ENCODE data around the gene AQP3.

Gene AQP3

DNA sequence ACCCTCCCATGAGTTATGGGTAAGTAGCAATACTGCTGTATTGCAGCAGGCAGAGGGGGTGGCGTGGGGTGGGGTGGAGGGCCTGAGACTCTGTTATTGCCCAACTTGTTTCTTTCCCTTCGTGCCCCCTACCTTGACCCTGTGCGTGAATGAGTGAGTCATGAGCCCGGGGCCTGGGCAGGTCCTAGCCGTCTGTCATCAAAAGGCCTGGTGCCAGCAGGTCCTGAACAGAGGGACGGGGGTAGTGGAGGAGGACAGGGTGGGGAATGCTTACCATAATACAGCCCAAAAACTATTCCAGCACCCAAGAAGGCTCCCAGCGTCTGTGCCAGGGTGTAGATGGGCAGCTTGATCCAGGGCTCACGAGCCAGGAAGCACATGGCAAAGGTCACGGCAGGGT lies 4.3 kb downstream of the AQP3 start:
- DNase-seq = no peak
- no peaks in the 10 kb centered on the region; the same call in 1 of the 2 replicates for H4K20me1 ChIP-seq (ENCODE audit: insufficient read depth, low read length)
- no peaks in the 10 kb centered on the region for H3K9me3 ChIP-seq (ENCODE audit: insufficient read depth, low read length, severe bottlenecking)
- H3K27ac ChIP-seq (ENCODE audit: low read length) = no peak overlapping the region
- no peak overlapping the region for H3K9ac ChIP-seq (ENCODE audit: low read depth, low read length)
- no peak for ATAC-seq (ENCODE audit: insufficient read depth, low read depth)
- TF ChIP-seq EZH2 (IDR thresholded peaks at IDR 0.05; ENCODE audit: borderline replicate concordance, low read depth, low read length, severe bottlenecking) = no peak
- TF ChIP-seq, protein P1, sequence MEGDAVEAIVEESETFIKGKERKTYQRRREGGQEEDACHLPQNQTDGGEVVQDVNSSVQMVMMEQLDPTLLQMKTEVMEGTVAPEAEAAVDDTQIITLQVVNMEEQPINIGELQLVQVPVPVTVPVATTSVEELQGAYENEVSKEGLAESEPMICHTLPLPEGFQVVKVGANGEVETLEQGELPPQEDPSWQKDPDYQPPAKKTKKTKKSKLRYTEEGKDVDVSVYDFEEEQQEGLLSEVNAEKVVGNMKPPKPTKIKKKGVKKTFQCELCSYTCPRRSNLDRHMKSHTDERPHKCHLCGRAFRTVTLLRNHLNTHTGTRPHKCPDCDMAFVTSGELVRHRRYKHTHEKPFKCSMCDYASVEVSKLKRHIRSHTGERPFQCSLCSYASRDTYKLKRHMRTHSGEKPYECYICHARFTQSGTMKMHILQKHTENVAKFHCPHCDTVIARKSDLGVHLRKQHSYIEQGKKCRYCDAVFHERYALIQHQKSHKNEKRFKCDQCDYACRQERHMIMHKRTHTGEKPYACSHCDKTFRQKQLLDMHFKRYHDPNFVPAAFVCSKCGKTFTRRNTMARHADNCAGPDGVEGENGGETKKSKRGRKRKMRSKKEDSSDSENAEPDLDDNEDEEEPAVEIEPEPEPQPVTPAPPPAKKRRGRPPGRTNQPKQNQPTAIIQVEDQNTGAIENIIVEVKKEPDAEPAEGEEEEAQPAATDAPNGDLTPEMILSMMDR (IDR thresholded peaks at IDR 0.05; ENCODE audit: borderline replicate concordance, extremely low read depth, low read length, poor library complexity, severe bottlenecking) = no peak
- no peak overlapping the region for H3K4me3 ChIP-seq (ENCODE audit: low read depth in 1 of 2, low read length in 2 of 2)
- no peaks in the 10 kb centered on the region for H3K27me3 ChIP-seq (ENCODE audit: insufficient read depth, low read length, poor library complexity)
- no peak overlapping the region for H3K4me2 ChIP-seq (ENCODE audit: insufficient read depth, low read length)
- no peaks in the 10 kb centered on the region for H3K79me2 ChIP-seq (ENCODE audit: insufficient read depth, low read length)
- peaks cover 35% of the 10 kb centered on the region for H3K4me1 ChIP-seq (ENCODE audit: insufficient read depth, low read length)
- H2AFZ ChIP-seq (ENCODE audit: low read depth, low read length) = no peak overlapping the region
- H3K36me3 ChIP-seq (ENCODE audit: insufficient read depth, low read length) = no peaks in the 10 kb centered on the region

DNA sequence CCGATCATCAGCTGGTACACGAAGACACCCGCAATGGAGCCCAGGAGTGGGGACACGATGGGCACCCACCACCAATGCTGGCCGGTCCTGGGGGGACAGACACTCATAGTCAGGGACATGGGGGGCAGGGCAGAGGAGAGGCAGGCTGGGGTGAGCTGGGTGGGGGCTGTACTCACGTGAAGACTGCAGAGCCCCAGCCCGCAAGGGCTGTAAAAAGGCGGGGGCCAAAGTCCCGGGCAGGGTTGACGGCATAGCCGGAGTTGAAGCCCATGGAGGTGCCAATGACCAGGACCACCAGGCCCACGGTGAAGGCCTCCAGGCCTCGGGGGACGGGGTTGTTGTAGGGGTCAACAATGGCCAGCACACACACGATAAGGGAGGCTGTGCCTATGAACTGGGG lies 5.3 kb downstream of the AQP3 start:
- H3K9me3 ChIP-seq (ENCODE audit: insufficient read depth, low read length, severe bottlenecking) = no peaks in the 10 kb centered on the region
- no peak overlapping the region for H3K27ac ChIP-seq (ENCODE audit: low read length)
- TF ChIP-seq, protein P1 (IDR thresholded peaks at IDR 0.05; ENCODE audit: borderline replicate concordance, extremely low read depth, low read length, poor library complexity, severe bottlenecking) = no peak
- TF ChIP-seq EZH2 (IDR thresholded peaks at IDR 0.05; ENCODE audit: borderline replicate concordance, low read depth, low read length, severe bottlenecking) = no peak
- no peak overlapping the region for H3K4me3 ChIP-seq (ENCODE audit: low read depth in 1 of 2, low read length in 2 of 2)
- H3K27me3 ChIP-seq (ENCODE audit: insufficient read depth, low read length, poor library complexity) = no peaks in the 10 kb centered on the region
- H3K4me1 ChIP-seq (ENCODE audit: insufficient read depth, low read length) = peaks cover 26% of the 10 kb centered on the region
- no peak overlapping the region for H3K9ac ChIP-seq (ENCODE audit: low read depth, low read length)
- H3K4me2 ChIP-seq (ENCODE audit: insufficient read depth, low read length) = no peak overlapping the region
- H3K36me3 ChIP-seq (ENCODE audit: insufficient read depth, low read length) = no peaks in the 10 kb centered on the region
- no peak overlapping the region for H2AFZ ChIP-seq (ENCODE audit: low read depth, low read length)
- ATAC-seq (ENCODE audit: insufficient read depth, low read depth) = no peak
- H4K20me1 ChIP-seq (ENCODE audit: insufficient read depth, low read length) = no peaks in the 10 kb centered on the region; the same call in 1 of the 2 replicates
- H3K79me2 ChIP-seq (ENCODE audit: insufficient read depth, low read length) = no peaks in the 10 kb centered on the region
- DNase-seq = no peak

DNA sequence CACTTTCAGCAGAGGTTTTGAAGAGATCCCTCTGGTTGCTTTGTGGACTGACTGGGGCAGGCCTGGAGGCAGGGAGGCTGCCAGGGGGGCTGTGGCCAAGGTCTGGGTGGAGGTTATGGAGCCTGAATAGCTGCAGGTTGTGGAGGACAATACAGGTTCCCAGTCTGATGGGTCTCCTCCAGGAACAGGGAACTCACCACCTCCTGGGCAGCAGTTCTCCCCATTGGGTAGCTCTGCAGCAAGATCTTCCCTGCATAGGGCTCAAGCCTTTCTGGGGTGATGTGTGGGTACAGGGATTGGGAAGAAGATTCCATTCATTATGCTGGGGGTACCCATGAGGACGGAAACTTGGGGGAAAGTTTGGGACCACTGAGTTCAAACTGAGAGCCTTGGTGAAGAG lies 6.8 kb downstream of the AQP3 start:
- Histone ChIP-seq H3K4me3 (ENCODE audit: low read depth in 1 of 2, low read length in 2 of 2) (no peak overlapping the region), H4K20me1 (ENCODE audit: insufficient read depth, low read length) (no peaks in the 10 kb centered on the region), H3K9me3 (ENCODE audit: insufficient read depth, low read length, severe bottlenecking) (no peaks in the 10 kb centered on the region), H2AFZ (ENCODE audit: low read depth, low read length) (no peak overlapping the region), H3K36me3 (ENCODE audit: insufficient read depth, low read length) (no peaks in the 10 kb centered on the region), H3K27ac (ENCODE audit: low read length) (no peak overlapping the region), H3K27me3 (ENCODE audit: insufficient read depth, low read length, poor library complexity) (no peaks in the 10 kb centered on the region), H3K9ac (ENCODE audit: low read depth, low read length) (no peak overlapping the region), H3K79me2 (ENCODE audit: insufficient read depth, low read length) (no peaks in the 10 kb centered on the region), H3K4me1 (ENCODE audit: insufficient read depth, low read length) (peaks cover 11% of the 10 kb centered on the region), H3K4me2 (ENCODE audit: insufficient read depth, low read length) (no peak overlapping the region)
- no peak for ATAC-seq (ENCODE audit: insufficient read depth, low read depth)
- DNase-seq = no peak
- TF ChIP-seq, protein P1 (IDR thresholded peaks at IDR 0.05; ENCODE audit: borderline replicate concordance, extremely low read depth, low read length, poor library complexity, severe bottlenecking) = no peak

DNA sequence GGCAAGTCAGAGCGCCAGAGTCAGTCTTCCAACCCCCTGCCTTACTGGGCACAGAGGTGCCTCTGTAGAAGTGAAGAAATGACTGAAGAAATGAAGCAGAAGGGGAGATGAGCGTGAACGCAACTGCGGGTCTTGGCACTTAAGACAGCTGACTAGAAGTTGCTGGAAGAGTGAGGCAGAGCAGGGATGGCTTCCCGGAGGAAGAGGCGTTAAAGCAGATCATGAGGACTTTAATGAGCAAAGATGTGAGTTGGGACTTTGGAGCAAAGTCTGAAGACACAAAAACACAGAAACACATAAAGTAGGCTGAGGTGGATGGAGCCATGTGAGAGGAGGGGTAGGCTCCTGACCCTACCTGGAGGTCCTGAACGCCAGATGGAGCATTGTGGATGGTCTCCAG lies 7.2 kb downstream of the AQP3 start:
- Histone ChIP-seq H2AFZ (ENCODE audit: low read depth, low read length) (no peak overlapping the region), H3K9ac (ENCODE audit: low read depth, low read length) (no peak overlapping the region)

More for the DNA sequence above, 7.2 kb downstream of the AQP3 start:
- no peaks in the 10 kb centered on the region for H3K79me2 ChIP-seq (ENCODE audit: insufficient read depth, low read length)
- no peaks in the 10 kb centered on the region for H3K27me3 ChIP-seq (ENCODE audit: insufficient read depth, low read length, poor library complexity)
- H3K4me2 ChIP-seq (ENCODE audit: insufficient read depth, low read length) = no peak overlapping the region
- H3K4me3 ChIP-seq (ENCODE audit: low read depth in 1 of 2, low read length in 2 of 2) = no peak overlapping the region
- peaks cover 7% of the 10 kb centered on the region for H3K4me1 ChIP-seq (ENCODE audit: insufficient read depth, low read length)
- ATAC-seq (ENCODE audit: insufficient read depth, low read depth) (no peak), DNase-seq (no peak)
- H3K9me3 ChIP-seq (ENCODE audit: insufficient read depth, low read length, severe bottlenecking) = no peaks in the 10 kb centered on the region
- no peaks in the 10 kb centered on the region for H4K20me1 ChIP-seq (ENCODE audit: insufficient read depth, low read length)
- no peak overlapping the region for H3K27ac ChIP-seq (ENCODE audit: low read length)
- TF ChIP-seq EZH2 (IDR thresholded peaks at IDR 0.05; ENCODE audit: borderline replicate concordance, low read depth, low read length, severe bottlenecking) = no peak
- TF ChIP-seq, protein P1 (IDR thresholded peaks at IDR 0.05; ENCODE audit: borderline replicate concordance, extremely low read depth, low read length, poor library complexity, severe bottlenecking) = no peak
- no peaks in the 10 kb centered on the region for H3K36me3 ChIP-seq (ENCODE audit: insufficient read depth, low read length)

Measured in DND-41 (cell line).